IMR-90 (cell line): Measurements from ENCODE around the gene EDN2. TPM values are rescaled to one million over a fixed set of nuclear protein-coding genes. Genes with fewer than 3 reads are reported as not detected.

ENCODE experiments used
- ATAC-seq: fragments of 200-7000 bp; cut with Tn5 transposase; 2 replicates; pipeline ENCODE4 v1.9.1; 2020; ENCODE audit warnings: low read depth, mild to moderate bottlenecking, moderate library complexity
- BruUV-seq: library from RNA; stranded (reverse); fragments of 400-500 nt; replicated peaks from 2 replicates; lab custom pipeline; 2021; lab: Mats Ljungman, UMichigan
- CTCF ChIA-PET: fragments of 300-600 bp; formaldehyde crosslinking; extraction: SDS; loops from one replicate; lab custom pipeline; 2021; ENCODE audit warnings: antibody characterized with exemption; lab: Yijun Ruan, JAX
- POLR2A ChIA-PET: fragments of 300-600 bp; sonication (Branson Sonifier 250); formaldehyde crosslinking; loops from one replicate; lab custom pipeline; 2022; ENCODE audit warnings: antibody characterized with exemption; ENCODE audit not compliant: unreplicated experiment; lab: Charles Lee
- DNase-seq: peaks from one replicate; pipeline ENCODE4 v3.0.0; 2013
- H2AFZ ChIP-seq: replicated peaks from 2 replicates; pipeline ENCODE3; 2013; ENCODE audit warnings: low read length, mild to moderate bottlenecking; ENCODE audit not compliant: poor library complexity
- H2AK5ac ChIP-seq: 2 replicates; pipeline ENCODE4 v1.6.1; 2013; ENCODE audit warnings: low read depth, low read length, inconsistent platforms
- H2AK9ac ChIP-seq: replicated peaks from 2 replicates; pipeline ENCODE3; 2013; ENCODE audit warnings: mild to moderate bottlenecking, low read depth, low read length, moderate library complexity; ENCODE audit not compliant: poor library complexity
- H2BK120ac ChIP-seq: 2 replicates; pipeline ENCODE4 v1.6.1; 2013; ENCODE audit warnings: low read depth, low read length, inconsistent platforms
- H2BK15ac ChIP-seq: 3 replicates; pipeline ENCODE4 v1.6.1; 2013; ENCODE audit warnings: low read depth, low read length, inconsistent platforms
- H2BK20ac ChIP-seq: 2 replicates; pipeline ENCODE4 v1.6.1; 2013; ENCODE audit warnings: low read depth, mild to moderate bottlenecking, inconsistent platforms, low read length, moderate library complexity
- H2BK5ac ChIP-seq: 2 replicates; pipeline ENCODE4 v1.6.1; 2013; ENCODE audit warnings: mild to moderate bottlenecking, low read depth, low read length, inconsistent platforms; ENCODE audit not compliant: poor library complexity, severe bottlenecking
- H3K14ac ChIP-seq: replicated peaks from 2 replicates; pipeline ENCODE4 v1.6.1; 2013; ENCODE audit warnings: low read depth, low read length, inconsistent platforms
- H3K18ac ChIP-seq: 2 replicates; pipeline ENCODE4 v1.6.1; 2013; ENCODE audit warnings: low read depth, low read length, control low read depth
- H3K23ac ChIP-seq: 2 replicates; pipeline ENCODE4 v1.6.1; 2013; ENCODE audit warnings: low read depth, low read length, inconsistent platforms
- H3K27ac ChIP-seq: 2 replicates; pipeline ENCODE4 v1.5.1; 2013; ENCODE audit warnings: mild to moderate bottlenecking, control low read depth, low read length; ENCODE audit not compliant: insufficient read depth
- H3K27me3 ChIP-seq: 2 replicates; pipeline ENCODE4 v1.6.1; 2013; ENCODE audit warnings: low read length; ENCODE audit not compliant: control insufficient read depth, insufficient read depth
- H3K36me3 ChIP-seq: 2 replicates; pipeline ENCODE4 v1.6.1; 2013; ENCODE audit warnings: low read length, mixed read lengths; ENCODE audit not compliant: control insufficient read depth, insufficient read depth
- H3K4ac ChIP-seq: 2 replicates; pipeline ENCODE4 v1.6.1; 2013; ENCODE audit warnings: low read depth, low read length, inconsistent platforms
- H3K4me1 ChIP-seq: 2 replicates; pipeline ENCODE4 v1.6.1; 2013; ENCODE audit warnings: low read length, mixed read lengths; ENCODE audit not compliant: control insufficient read depth, insufficient read depth
- H3K4me2 ChIP-seq: 2 replicates; pipeline ENCODE4 v1.6.1; 2013; ENCODE audit warnings: low read depth, mild to moderate bottlenecking, control low read depth, low read length, moderate library complexity
- H3K4me3 ChIP-seq: 2 replicates; pipeline ENCODE4 v1.5.1; 2013; ENCODE audit warnings: low read depth, mild to moderate bottlenecking, control low read depth, low read length, moderate library complexity; ENCODE audit not compliant: insufficient read depth
- H3K56ac ChIP-seq: 2 replicates; pipeline ENCODE4 v1.6.1; 2013; ENCODE audit warnings: low read length, inconsistent platforms; ENCODE audit not compliant: insufficient read depth; ENCODE audit errors: extremely low read depth
- H3K79me1 ChIP-seq, 2 experiments: 2 replicates each; pipeline ENCODE4 v1.6.1; 2013; ENCODE audit warnings: low read length in 2 of 2, inconsistent platforms in 1 of 2, low read depth in 1 of 2
- H3K9ac ChIP-seq: 2 replicates; pipeline ENCODE4 v1.6.1; 2013; ENCODE audit warnings: low read depth, low read length, control low read depth
- H3K9me1 ChIP-seq: 2 replicates; pipeline ENCODE4 v1.6.1; 2013; ENCODE audit warnings: low read length, inconsistent platforms; ENCODE audit not compliant: insufficient read depth
- H3K9me3 ChIP-seq: 2 replicates; pipeline ENCODE4 v1.6.1; 2013; ENCODE audit warnings: low read length; ENCODE audit not compliant: control insufficient read depth, insufficient read depth
- H4K20me1 ChIP-seq: 2 replicates; pipeline ENCODE4 v1.6.1; 2013; ENCODE audit warnings: low read length, inconsistent platforms; ENCODE audit not compliant: insufficient read depth
- H4K5ac ChIP-seq: 2 replicates; pipeline ENCODE4 v1.6.1; 2013; ENCODE audit warnings: mild to moderate bottlenecking, low read depth, low read length, control low read depth
- H4K8ac ChIP-seq, 2 experiments: 2 replicates each; pipeline ENCODE4 v1.6.1; 2013; ENCODE audit warnings: low read depth in 2 of 2, low read length in 2 of 2, control low read depth in 1 of 2, inconsistent platforms in 1 of 2
- H4K91ac ChIP-seq: 2 replicates; pipeline ENCODE4 v1.6.1; 2013; ENCODE audit warnings: low read depth, low read length, inconsistent platforms; ENCODE audit not compliant: insufficient read depth
- BHLHE40 ChIP-seq: fragments of 150-350 bp; IDR thresholded peaks from 2 replicates; pipeline ENCODE4 v1.6.1; 2016; ENCODE audit warnings: mild to moderate bottlenecking, low read depth, low read length
- CEBPB ChIP-seq: IDR thresholded peaks from 2 replicates; pipeline ENCODE4 v1.6.1; 2012; ENCODE audit warnings: low read depth, low read length, improper control_type of control experiment
- CHD1 ChIP-seq: IDR thresholded peaks from 2 replicates; pipeline ENCODE4 v1.6.1; 2012; ENCODE audit warnings: low read depth, low read length, improper control_type of control experiment
- FOS ChIP-seq: fragments of 150-350 bp; IDR thresholded peaks from 2 replicates; pipeline ENCODE4 v1.6.1; 2016; ENCODE audit warnings: low read depth, low read length
- MAFK ChIP-seq: IDR thresholded peaks from 2 replicates; pipeline ENCODE4 v1.6.1; 2012; ENCODE audit warnings: low read depth, low read length, improper control_type of control experiment
- MAZ ChIP-seq: IDR thresholded peaks from 2 replicates; pipeline ENCODE4 v1.6.1; 2012; ENCODE audit warnings: low read depth, mild to moderate bottlenecking, low read length, improper control_type of control experiment, moderate library complexity, borderline replicate concordance
- MXI1 ChIP-seq: IDR thresholded peaks from 2 replicates; pipeline ENCODE4 v1.6.1; 2012; ENCODE audit warnings: low read depth, mild to moderate bottlenecking, low read length, moderate library complexity, borderline replicate concordance
- NFE2L2 ChIP-seq: fragments of 150-350 bp; IDR thresholded peaks from 2 replicates; pipeline ENCODE4 v1.6.1; 2016; ENCODE audit warnings: low read depth, mild to moderate bottlenecking, low read length
- POLR2A ChIP-seq: IDR thresholded peaks from 2 replicates; pipeline ENCODE4 v1.6.1; 2012; ENCODE audit warnings: mild to moderate bottlenecking, low read depth, low read length
- RAD21 ChIP-seq: IDR thresholded peaks from 2 replicates; pipeline ENCODE4 v1.6.1; 2012; ENCODE audit warnings: low read length, improper control_type of control experiment
- RCOR1 ChIP-seq: IDR thresholded peaks from 2 replicates; pipeline ENCODE4 v1.6.1; 2012; ENCODE audit warnings: mild to moderate bottlenecking, low read length, improper control_type of control experiment; ENCODE audit not compliant: insufficient replicate concordance
- RFX5 ChIP-seq: IDR thresholded peaks from 2 replicates; pipeline ENCODE4 v1.8.0; 2012; ENCODE audit warnings: low read depth, mild to moderate bottlenecking, low read length, moderate library complexity
- SMC3 ChIP-seq: fragments of 150-350 bp; IDR thresholded peaks from 2 replicates; pipeline ENCODE4 v1.6.1; 2016; ENCODE audit warnings: low read depth, mild to moderate bottlenecking, antibody characterized with exemption, low read length, moderate library complexity
- USF2 ChIP-seq: fragments of 150-350 bp; IDR thresholded peaks from 2 replicates; pipeline ENCODE4 v1.6.1; 2017; ENCODE audit warnings: mild to moderate bottlenecking, antibody characterized with exemption, low read length, low read depth
- WGBS, 2 experiments: methylation state at CpG; one replicate each; pipeline versions ENCODE4 v1.1.5 to v1.1.7; 2013; ENCODE audit warnings: missing lambda C conversion rate in 2 of 2; ENCODE audit not compliant: insufficient read length in 1 of 2; ENCODE audit errors: extremely low coverage in 2 of 2; 5-methylcytosine and 5-hydroxymethylcytosine counted together
- dilution Hi-C: fragments of 300-500 bp; cut with HindIII; formaldehyde crosslinking; loops from one replicate; pipeline ENCODE4 v1.14.3; 2018; ENCODE audit warnings: low sequenced_read_pairs; ENCODE audit not compliant: unreplicated experiment
- in situ Hi-C: fragments of 300-500 bp; cut with MboI; formaldehyde crosslinking; loops from 3 replicates; pipeline ENCODE4 v1.14.3; 2019; ENCODE audit warnings: low sequenced_read_pairs, inconsistent platforms, mixed read lengths
- intact Hi-C: fragments of 100-400 bp; cut with micrococcal nuclease; formaldehyde crosslinking; loops from 2 replicates; pipeline ENCODE4 v1.10.0; 2022
- polyA plus RNA-seq, 3 experiments: library from polyadenylated mRNA; depleted of rRNA; stranded (reverse); fragments of >200 nt; gene quantifications; 2 replicates each; pipeline ENCODE4 v1.2.3, GENCODE V29; 2012; ENCODE audit warnings: low replicate concordance in 1 of 3
- total RNA-seq: library from RNA; depleted of rRNA; stranded (reverse); fragments of >200 nt; gene quantifications from 2 replicates; pipeline ENCODE4 v1.2.3, GENCODE V29; 2012
- TF ChIP-seq, protein P1 (sequence below): conservative IDR thresholded peaks from 2 replicates; pipeline ENCODE4 v1.5.1; 2012; ENCODE audit warnings: mild to moderate bottlenecking, low read depth, low read length, improper control_type of control experiment
- TF ChIP-seq, protein P2 (sequence below): fragments of 150-350 bp; IDR thresholded peaks from 2 replicates; pipeline ENCODE4 v1.6.1; 2016; ENCODE audit warnings: low read depth, mild to moderate bottlenecking, low read length, moderate library complexity, borderline replicate concordance

Gene EDN2
- total and polyA plus RNA-seq, 2 of the 4 experiments (the other 2 are of a cell fraction), result 0.27 TPM; not detected in 1

DNA sequence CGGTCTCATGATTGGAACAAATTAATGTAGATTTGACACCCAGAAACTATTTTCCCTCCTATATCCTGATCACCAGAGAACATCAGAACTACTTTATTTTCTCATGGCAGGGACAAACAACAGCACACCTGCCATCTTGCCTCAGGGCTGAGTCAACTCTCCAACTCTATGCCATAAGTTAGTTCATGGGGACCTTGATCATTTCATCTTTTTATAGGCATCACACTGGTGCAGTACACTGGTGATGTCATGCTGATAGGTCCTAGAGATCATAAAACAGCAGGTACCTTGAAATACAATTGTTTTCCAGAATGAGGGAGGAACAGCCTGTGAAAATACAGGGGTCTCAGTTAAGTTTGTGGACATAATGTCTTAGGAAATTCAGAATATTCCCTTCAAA, 45.8 kb downstream of the EDN2 start:
- H3K27ac ChIP-seq, result no peak overlapping the region
- peaks cover 46% of the 10 kb centered on the region for H3K27me3 ChIP-seq
- TF ChIP-seq MAZ, result no peak
- TF ChIP-seq CEBPB, result no peak
- TF ChIP-seq MXI1, result no peak
- no peak for TF ChIP-seq SMC3
- no peak for TF ChIP-seq MAFK
- no peak for TF ChIP-seq BHLHE40
- no peak for TF ChIP-seq FOS
- TF ChIP-seq CHD1, result no peak
- no peak for TF ChIP-seq POLR2A
- no peak for TF ChIP-seq RAD21
- no peak for TF ChIP-seq USF2
- no peak for TF ChIP-seq RFX5
- TF ChIP-seq, protein P1, sequence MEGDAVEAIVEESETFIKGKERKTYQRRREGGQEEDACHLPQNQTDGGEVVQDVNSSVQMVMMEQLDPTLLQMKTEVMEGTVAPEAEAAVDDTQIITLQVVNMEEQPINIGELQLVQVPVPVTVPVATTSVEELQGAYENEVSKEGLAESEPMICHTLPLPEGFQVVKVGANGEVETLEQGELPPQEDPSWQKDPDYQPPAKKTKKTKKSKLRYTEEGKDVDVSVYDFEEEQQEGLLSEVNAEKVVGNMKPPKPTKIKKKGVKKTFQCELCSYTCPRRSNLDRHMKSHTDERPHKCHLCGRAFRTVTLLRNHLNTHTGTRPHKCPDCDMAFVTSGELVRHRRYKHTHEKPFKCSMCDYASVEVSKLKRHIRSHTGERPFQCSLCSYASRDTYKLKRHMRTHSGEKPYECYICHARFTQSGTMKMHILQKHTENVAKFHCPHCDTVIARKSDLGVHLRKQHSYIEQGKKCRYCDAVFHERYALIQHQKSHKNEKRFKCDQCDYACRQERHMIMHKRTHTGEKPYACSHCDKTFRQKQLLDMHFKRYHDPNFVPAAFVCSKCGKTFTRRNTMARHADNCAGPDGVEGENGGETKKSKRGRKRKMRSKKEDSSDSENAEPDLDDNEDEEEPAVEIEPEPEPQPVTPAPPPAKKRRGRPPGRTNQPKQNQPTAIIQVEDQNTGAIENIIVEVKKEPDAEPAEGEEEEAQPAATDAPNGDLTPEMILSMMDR, result no peak
- TF ChIP-seq RCOR1, result no peak
- TF ChIP-seq, protein P2, sequence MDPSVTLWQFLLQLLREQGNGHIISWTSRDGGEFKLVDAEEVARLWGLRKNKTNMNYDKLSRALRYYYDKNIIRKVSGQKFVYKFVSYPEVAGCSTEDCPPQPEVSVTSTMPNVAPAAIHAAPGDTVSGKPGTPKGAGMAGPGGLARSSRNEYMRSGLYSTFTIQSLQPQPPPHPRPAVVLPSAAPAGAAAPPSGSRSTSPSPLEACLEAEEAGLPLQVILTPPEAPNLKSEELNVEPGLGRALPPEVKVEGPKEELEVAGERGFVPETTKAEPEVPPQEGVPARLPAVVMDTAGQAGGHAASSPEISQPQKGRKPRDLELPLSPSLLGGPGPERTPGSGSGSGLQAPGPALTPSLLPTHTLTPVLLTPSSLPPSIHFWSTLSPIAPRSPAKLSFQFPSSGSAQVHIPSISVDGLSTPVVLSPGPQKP, result no peak
- TF ChIP-seq NFE2L2, result no peak
- no TSS peak for BruUV-seq
- H3K9me3 ChIP-seq, result no peaks in the 10 kb centered on the region
- no peaks in the 10 kb centered on the region for H3K9me1 ChIP-seq
- DNase-seq (no peak), ATAC-seq (no peak)
- ChIA-PET POLR2A (no interaction called here), CTCF (no interaction called here)
- H3K4me1 ChIP-seq, result no peaks in the 10 kb centered on the region
- no peak overlapping the region for H4K91ac ChIP-seq
- H2BK15ac ChIP-seq, result no peak overlapping the region
- dilution Hi-C loops (no loop called here), in situ Hi-C loops (no loop called here), intact Hi-C loops (no loop called here)
- no peak overlapping the region for H3K9ac ChIP-seq
- H3K23ac ChIP-seq, result no peak overlapping the region
- no peak overlapping the region for H3K4ac ChIP-seq
- H2BK120ac ChIP-seq, result no peak overlapping the region
- H2AK9ac ChIP-seq, result no peak overlapping the region
- H2AFZ ChIP-seq, result no peak overlapping the region
- H3K14ac ChIP-seq, result no peak overlapping the region
- H3K4me3 ChIP-seq, result no peak overlapping the region
- H4K20me1 ChIP-seq, result no peaks in the 10 kb centered on the region
- H3K79me1 ChIP-seq, result no peaks in the 10 kb centered on the region
- H2BK20ac ChIP-seq, result no peak overlapping the region
- no peak overlapping the region for H3K18ac ChIP-seq
- H4K8ac ChIP-seq, result no peak overlapping the region
- H3K4me2 ChIP-seq, result no peak overlapping the region
- WGBS, 2 experiments, result no CpG with 5 or more reads among the region's 1 CpG
- H2BK5ac ChIP-seq, result no peak overlapping the region
- no peaks in the 10 kb centered on the region for H3K36me3 ChIP-seq
- H3K56ac ChIP-seq, result no peak overlapping the region
- no peak overlapping the region for H2AK5ac ChIP-seq
- H4K5ac ChIP-seq, result no peak overlapping the region
